IMR-90 (cell line): Measurements from ENCODE around the gene PPT2. TPM values are rescaled to one million over a fixed set of nuclear protein-coding genes. Genes with fewer than 3 reads are reported as not detected.

Experiments
- ATAC-seq: fragments of 200-7000 bp; cut with Tn5 transposase; 2 replicates; pipeline ENCODE4 v1.9.1; 2020; ENCODE audit warnings: low read depth, mild to moderate bottlenecking, moderate library complexity
- BruUV-seq: library from RNA; stranded (reverse); fragments of 400-500 nt; replicated peaks from 2 replicates; lab custom pipeline; 2021; lab: Mats Ljungman, UMichigan
- CTCF ChIA-PET: fragments of 300-600 bp; formaldehyde crosslinking; extraction: SDS; loops from one replicate; lab custom pipeline; 2021; ENCODE audit warnings: antibody characterized with exemption; lab: Yijun Ruan, JAX
- POLR2A ChIA-PET: fragments of 300-600 bp; sonication (Branson Sonifier 250); formaldehyde crosslinking; loops from one replicate; lab custom pipeline; 2022; ENCODE audit warnings: antibody characterized with exemption; ENCODE audit not compliant: unreplicated experiment; lab: Charles Lee
- DNase-seq: peaks from one replicate; pipeline ENCODE4 v3.0.0; 2013
- H2AFZ ChIP-seq: replicated peaks from 2 replicates; pipeline ENCODE3; 2013; ENCODE audit warnings: low read length, mild to moderate bottlenecking; ENCODE audit not compliant: poor library complexity
- H2AK5ac ChIP-seq: 2 replicates; pipeline ENCODE4 v1.6.1; 2013; ENCODE audit warnings: low read depth, low read length, inconsistent platforms
- H2AK9ac ChIP-seq: replicated peaks from 2 replicates; pipeline ENCODE3; 2013; ENCODE audit warnings: mild to moderate bottlenecking, low read depth, low read length, moderate library complexity; ENCODE audit not compliant: poor library complexity
- H2BK120ac ChIP-seq: 2 replicates; pipeline ENCODE4 v1.6.1; 2013; ENCODE audit warnings: low read depth, low read length, inconsistent platforms
- H2BK15ac ChIP-seq: 3 replicates; pipeline ENCODE4 v1.6.1; 2013; ENCODE audit warnings: low read depth, low read length, inconsistent platforms
- H2BK20ac ChIP-seq: 2 replicates; pipeline ENCODE4 v1.6.1; 2013; ENCODE audit warnings: low read depth, mild to moderate bottlenecking, inconsistent platforms, low read length, moderate library complexity
- H2BK5ac ChIP-seq: 2 replicates; pipeline ENCODE4 v1.6.1; 2013; ENCODE audit warnings: mild to moderate bottlenecking, low read depth, low read length, inconsistent platforms; ENCODE audit not compliant: poor library complexity, severe bottlenecking
- H3K14ac ChIP-seq: replicated peaks from 2 replicates; pipeline ENCODE4 v1.6.1; 2013; ENCODE audit warnings: low read depth, low read length, inconsistent platforms
- H3K18ac ChIP-seq: 2 replicates; pipeline ENCODE4 v1.6.1; 2013; ENCODE audit warnings: low read depth, low read length, control low read depth
- H3K23ac ChIP-seq: 2 replicates; pipeline ENCODE4 v1.6.1; 2013; ENCODE audit warnings: low read depth, low read length, inconsistent platforms
- H3K27ac ChIP-seq: 2 replicates; pipeline ENCODE4 v1.5.1; 2013; ENCODE audit warnings: mild to moderate bottlenecking, control low read depth, low read length; ENCODE audit not compliant: insufficient read depth
- H3K27me3 ChIP-seq: 2 replicates; pipeline ENCODE4 v1.6.1; 2013; ENCODE audit warnings: low read length; ENCODE audit not compliant: control insufficient read depth, insufficient read depth
- H3K36me3 ChIP-seq: 2 replicates; pipeline ENCODE4 v1.6.1; 2013; ENCODE audit warnings: low read length, mixed read lengths; ENCODE audit not compliant: control insufficient read depth, insufficient read depth
- H3K4ac ChIP-seq: 2 replicates; pipeline ENCODE4 v1.6.1; 2013; ENCODE audit warnings: low read depth, low read length, inconsistent platforms
- H3K4me1 ChIP-seq: 2 replicates; pipeline ENCODE4 v1.6.1; 2013; ENCODE audit warnings: low read length, mixed read lengths; ENCODE audit not compliant: control insufficient read depth, insufficient read depth
- H3K4me2 ChIP-seq: 2 replicates; pipeline ENCODE4 v1.6.1; 2013; ENCODE audit warnings: low read depth, mild to moderate bottlenecking, control low read depth, low read length, moderate library complexity
- H3K4me3 ChIP-seq: 2 replicates; pipeline ENCODE4 v1.5.1; 2013; ENCODE audit warnings: low read depth, mild to moderate bottlenecking, control low read depth, low read length, moderate library complexity; ENCODE audit not compliant: insufficient read depth
- H3K56ac ChIP-seq: 2 replicates; pipeline ENCODE4 v1.6.1; 2013; ENCODE audit warnings: low read length, inconsistent platforms; ENCODE audit not compliant: insufficient read depth; ENCODE audit errors: extremely low read depth
- H3K79me1 ChIP-seq, 2 experiments: 2 replicates each; pipeline ENCODE4 v1.6.1; 2013; ENCODE audit warnings: low read length in 2 of 2, inconsistent platforms in 1 of 2, low read depth in 1 of 2
- H3K9ac ChIP-seq: 2 replicates; pipeline ENCODE4 v1.6.1; 2013; ENCODE audit warnings: low read depth, low read length, control low read depth
- H3K9me1 ChIP-seq: 2 replicates; pipeline ENCODE4 v1.6.1; 2013; ENCODE audit warnings: low read length, inconsistent platforms; ENCODE audit not compliant: insufficient read depth
- H3K9me3 ChIP-seq: 2 replicates; pipeline ENCODE4 v1.6.1; 2013; ENCODE audit warnings: low read length; ENCODE audit not compliant: control insufficient read depth, insufficient read depth
- H4K20me1 ChIP-seq: 2 replicates; pipeline ENCODE4 v1.6.1; 2013; ENCODE audit warnings: low read length, inconsistent platforms; ENCODE audit not compliant: insufficient read depth
- H4K5ac ChIP-seq: 2 replicates; pipeline ENCODE4 v1.6.1; 2013; ENCODE audit warnings: mild to moderate bottlenecking, low read depth, low read length, control low read depth
- H4K8ac ChIP-seq, 2 experiments: 2 replicates each; pipeline ENCODE4 v1.6.1; 2013; ENCODE audit warnings: low read depth in 2 of 2, low read length in 2 of 2, control low read depth in 1 of 2, inconsistent platforms in 1 of 2
- H4K91ac ChIP-seq: 2 replicates; pipeline ENCODE4 v1.6.1; 2013; ENCODE audit warnings: low read depth, low read length, inconsistent platforms; ENCODE audit not compliant: insufficient read depth
- MAZ ChIP-seq: IDR thresholded peaks from 2 replicates; pipeline ENCODE4 v1.6.1; 2012; ENCODE audit warnings: low read depth, mild to moderate bottlenecking, low read length, improper control_type of control experiment, moderate library complexity, borderline replicate concordance
- RFX5 ChIP-seq: IDR thresholded peaks from 2 replicates; pipeline ENCODE4 v1.8.0; 2012; ENCODE audit warnings: low read depth, mild to moderate bottlenecking, low read length, moderate library complexity
- WGBS, 2 experiments: methylation state at CpG; one replicate each; pipeline versions ENCODE4 v1.1.5 to v1.1.7; 2013; ENCODE audit warnings: missing lambda C conversion rate in 2 of 2; ENCODE audit not compliant: insufficient read length in 1 of 2; ENCODE audit errors: extremely low coverage in 2 of 2; 5-methylcytosine and 5-hydroxymethylcytosine counted together
- dilution Hi-C: fragments of 300-500 bp; cut with HindIII; formaldehyde crosslinking; loops from one replicate; pipeline ENCODE4 v1.14.3; 2018; ENCODE audit warnings: low sequenced_read_pairs; ENCODE audit not compliant: unreplicated experiment
- in situ Hi-C: fragments of 300-500 bp; cut with MboI; formaldehyde crosslinking; loops from 3 replicates; pipeline ENCODE4 v1.14.3; 2019; ENCODE audit warnings: low sequenced_read_pairs, inconsistent platforms, mixed read lengths
- intact Hi-C: fragments of 100-400 bp; cut with micrococcal nuclease; formaldehyde crosslinking; loops from 2 replicates; pipeline ENCODE4 v1.10.0; 2022
- polyA plus RNA-seq, 3 experiments: library from polyadenylated mRNA; depleted of rRNA; stranded (reverse); fragments of >200 nt; gene quantifications; 2 replicates each; pipeline ENCODE4 v1.2.3, GENCODE V29; 2012; ENCODE audit warnings: low replicate concordance in 1 of 3
- total RNA-seq: library from RNA; depleted of rRNA; stranded (reverse); fragments of >200 nt; gene quantifications from 2 replicates; pipeline ENCODE4 v1.2.3, GENCODE V29; 2012

PPT2 gene
- total and polyA plus RNA-seq, 2 of the 4 experiments (the other 2 are of a cell fraction), result 3.2 to 16.2 TPM

DNA sequence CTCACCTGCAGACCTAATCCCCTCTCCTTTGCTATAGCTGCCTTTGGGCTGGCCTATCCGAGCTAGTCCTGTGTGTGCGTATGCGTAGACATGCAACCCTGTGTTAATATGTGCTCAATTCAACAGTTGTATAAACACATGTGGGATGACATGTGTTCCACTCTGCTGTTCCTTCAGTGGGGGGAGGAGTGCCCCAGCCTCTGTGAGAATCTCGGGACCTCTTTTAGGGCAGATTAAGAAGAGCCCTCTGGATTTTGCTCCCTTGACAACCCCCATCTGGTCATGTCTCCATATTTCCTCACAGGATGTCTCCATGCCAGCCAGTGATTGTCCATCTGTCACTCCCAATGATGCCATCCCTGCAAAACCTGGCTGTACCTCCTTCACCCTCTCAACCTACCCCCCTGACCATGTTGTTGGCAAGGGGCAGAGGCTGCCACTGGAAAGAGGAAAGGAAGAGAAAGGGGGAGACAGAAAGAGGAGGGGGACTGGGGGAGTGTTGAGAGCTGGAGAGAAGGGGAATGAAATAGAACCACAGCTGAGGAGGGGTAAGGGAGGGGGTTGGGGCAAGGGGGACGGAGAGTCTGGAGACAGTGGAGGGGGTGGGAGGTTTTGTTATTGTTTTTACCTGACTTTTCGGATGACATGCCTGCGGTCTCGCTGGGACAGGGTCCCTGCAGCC, 2.6 kb upstream of the PPT2 start:
- Histone ChIP-seq H4K8ac (no peak overlapping the region), H4K5ac (no peak overlapping the region), H3K36me3 (peaks cover 2% of the 10 kb centered on the region; the same call in 1 of the 2 replicates), H3K4me3 (peak overlapping the region; percentile 46), H3K9ac (peak overlapping the region; percentile 15), H2BK20ac (no peak overlapping the region; the same call in 1 of the 2 replicates), H3K79me1 (peaks cover 6 to 34% of the 10 kb centered on the region in 2 experiments), H3K27ac (no peak overlapping the region), H3K18ac (no peak overlapping the region), H3K9me1 (0 out of 2 replicates have a peak, but pooled peaks cover 4% of the 10 kb centered on the region), H2BK15ac (no peak overlapping the region), H3K4me2 (peak overlapping the region; percentile 85), H3K14ac (0 out of 2 replicates have a peak overlapping the region, but pooled peaks have one; percentile 12), H3K27me3 (peaks cover 20% of the 10 kb centered on the region), H3K4me1 (peaks cover 24% of the 10 kb centered on the region), H4K91ac (no peak overlapping the region), H2BK5ac (no peak overlapping the region), H2AK9ac (peak overlapping the region; percentile 48), H2BK120ac (no peak overlapping the region), H3K9me3 (peaks cover 2% of the 10 kb centered on the region; the same call in 1 of the 2 replicates), H3K4ac (no peak overlapping the region; the same call in 1 of the 2 replicates), H3K56ac (no peak overlapping the region), H3K23ac (no peak overlapping the region), H2AK5ac (0 out of 2 replicates have a peak overlapping the region, but pooled peaks have one; percentile 25), H4K20me1 (no peaks in the 10 kb centered on the region), H2AFZ (peak overlapping the region; percentile 73)
- no peak for ATAC-seq
- dilution Hi-C loops (no loop called here), in situ Hi-C loops (no loop called here), intact Hi-C loops (loop anchor here (5.0 to 10.0 kb wide), 2 partner anchors 107 to 249 kb away; partner anchors contain the start of gene ZBTB12)
- BruUV-seq, result no TSS peak
- DNase-seq, result no peak
- WGBS, 2 experiments, result no CpG with 5 or more reads among the region's 8 CpGs
- CTCF ChIA-PET, result no interaction called here
- no peak for TF ChIP-seq MAZ
- no peak for TF ChIP-seq RFX5
- POLR2A ChIA-PET, result no interaction called here
